Peyer's patch (tissue), 4 donors: Measurements from ENCODE around the gene SHCBP1L.

Experiments used
- POLR2A ChIP-seq, 2 donors: fragments of 450-650 bp; IDR thresholded peaks; one replicate each; pipeline ENCODE4 v1.5.1; 2017; ENCODE audit warnings: antibody characterized with exemption in 2 of 2, mild to moderate bottlenecking in 2 of 2, moderate library complexity in 2 of 2
- TF ChIP-seq, protein P1 (sequence below), 6 experiments: fragments of 450-650 bp in 4 of 6; fragments of 200-600 bp in 2 of 6; sonication (generic) in 1 of 6; IDR thresholded peaks; one replicate each; pipeline ENCODE4 v1.5.1; 2017 to 2019; ENCODE audit warnings: antibody characterized with exemption in 6 of 6, mild to moderate bottlenecking in 3 of 6, moderate library complexity in 1 of 6

DNA sequence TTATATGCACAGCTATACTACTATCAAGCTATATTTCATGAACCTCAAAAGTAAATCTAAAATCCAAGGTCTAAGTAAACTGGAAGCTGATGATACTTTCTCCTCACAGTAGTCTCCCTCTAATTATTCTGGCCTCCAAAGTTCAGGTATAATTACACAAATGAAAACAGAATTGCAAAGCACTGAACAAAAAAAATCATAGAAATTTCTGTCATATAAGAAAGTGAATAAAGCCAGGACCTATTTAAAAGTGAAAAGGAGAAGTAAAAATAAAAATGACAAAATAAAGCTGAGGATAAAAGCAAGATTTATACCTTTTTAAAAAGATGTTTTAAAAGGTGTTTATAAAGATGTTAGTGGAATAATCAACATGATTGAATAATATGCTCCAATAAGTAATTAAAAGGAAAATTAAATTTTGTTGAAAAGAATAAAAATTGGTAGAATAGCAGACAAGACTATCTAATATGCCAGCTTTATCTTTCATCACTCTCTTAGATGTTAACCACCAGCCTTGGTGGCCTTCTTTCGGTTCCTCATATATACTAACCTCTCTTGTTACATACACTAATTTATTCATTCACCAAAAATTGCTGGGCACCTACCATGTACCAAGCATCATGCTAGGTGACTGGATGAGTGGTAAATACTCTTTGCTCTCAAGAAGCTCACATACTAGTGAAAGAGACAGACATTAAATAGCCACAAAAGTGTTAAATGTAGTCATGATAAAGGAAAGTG, 25.1 kb downstream of the SHCBP1L start:
- TF ChIP-seq, protein P1, sequence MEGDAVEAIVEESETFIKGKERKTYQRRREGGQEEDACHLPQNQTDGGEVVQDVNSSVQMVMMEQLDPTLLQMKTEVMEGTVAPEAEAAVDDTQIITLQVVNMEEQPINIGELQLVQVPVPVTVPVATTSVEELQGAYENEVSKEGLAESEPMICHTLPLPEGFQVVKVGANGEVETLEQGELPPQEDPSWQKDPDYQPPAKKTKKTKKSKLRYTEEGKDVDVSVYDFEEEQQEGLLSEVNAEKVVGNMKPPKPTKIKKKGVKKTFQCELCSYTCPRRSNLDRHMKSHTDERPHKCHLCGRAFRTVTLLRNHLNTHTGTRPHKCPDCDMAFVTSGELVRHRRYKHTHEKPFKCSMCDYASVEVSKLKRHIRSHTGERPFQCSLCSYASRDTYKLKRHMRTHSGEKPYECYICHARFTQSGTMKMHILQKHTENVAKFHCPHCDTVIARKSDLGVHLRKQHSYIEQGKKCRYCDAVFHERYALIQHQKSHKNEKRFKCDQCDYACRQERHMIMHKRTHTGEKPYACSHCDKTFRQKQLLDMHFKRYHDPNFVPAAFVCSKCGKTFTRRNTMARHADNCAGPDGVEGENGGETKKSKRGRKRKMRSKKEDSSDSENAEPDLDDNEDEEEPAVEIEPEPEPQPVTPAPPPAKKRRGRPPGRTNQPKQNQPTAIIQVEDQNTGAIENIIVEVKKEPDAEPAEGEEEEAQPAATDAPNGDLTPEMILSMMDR (IDR thresholded peaks at IDR 0.05) = no peak
- TF ChIP-seq POLR2A (IDR thresholded peaks at IDR 0.05) = no peak
